Left lobe of liver (tissue), 2 donors: ENCODE data around the gene ELAC2. TPM values are rescaled to one million over a fixed set of nuclear protein-coding genes. Genes with fewer than 3 reads are reported as not detected.
A peak's percentile ranks its signal among the peaks of the same experiment; 100 is the strongest.
"Not testable (repeated sequence)": the region's sequence is repeated elsewhere in the genome, so short reads cannot be mapped to it uniquely, and the experiment has no call there.

Experiments used
- ATAC-seq: fragments of 200-7000 bp; cut with Tn5 transposase; one replicate; pipeline ENCODE4 v1.9.1; 2020; ENCODE audit warnings: mild to moderate bottlenecking, moderate library complexity
- DNase-seq: peaks from one replicate; pipeline ENCODE4 v3.0.0-alpha.2; 2020; ENCODE audit warnings: low spot score
- total RNA-seq: library from RNA; stranded (reverse); gene quantifications from one replicate; pipeline ENCODE4 v1.2.1, GENCODE V29; 2021
- donor health status: DM: no; HTN: no; CAD: no; lungs with moderate emphysema.
- donor health status: DM: no; HTN: yes; CAD: no.

The ELAC2 gene
- total RNA-seq, 1 donor from 2014 or later = 30.6 TPM

DNA sequence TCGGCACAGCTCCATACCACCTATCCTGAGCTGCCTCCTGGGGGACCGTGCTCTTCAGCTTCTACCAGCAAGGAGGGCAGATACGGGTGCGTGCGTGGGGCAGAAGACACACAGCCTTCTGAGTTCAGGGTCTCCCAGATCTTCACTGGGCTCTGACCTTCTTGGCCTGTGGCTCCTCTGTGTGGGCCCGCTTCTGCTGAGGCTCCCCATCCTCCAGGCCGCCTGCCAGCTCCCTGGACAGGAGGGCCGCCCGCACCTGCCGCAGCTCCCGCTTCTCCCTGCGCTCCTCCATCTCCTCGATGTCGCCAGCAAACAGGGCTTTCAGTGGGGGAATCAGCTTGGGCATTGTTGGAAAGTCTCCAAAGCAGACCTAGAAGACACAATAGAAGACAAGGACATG lies 25.2 kb downstream of the ELAC2 start:
- DNase-seq = no peak
- ATAC-seq = no peak

DNA sequence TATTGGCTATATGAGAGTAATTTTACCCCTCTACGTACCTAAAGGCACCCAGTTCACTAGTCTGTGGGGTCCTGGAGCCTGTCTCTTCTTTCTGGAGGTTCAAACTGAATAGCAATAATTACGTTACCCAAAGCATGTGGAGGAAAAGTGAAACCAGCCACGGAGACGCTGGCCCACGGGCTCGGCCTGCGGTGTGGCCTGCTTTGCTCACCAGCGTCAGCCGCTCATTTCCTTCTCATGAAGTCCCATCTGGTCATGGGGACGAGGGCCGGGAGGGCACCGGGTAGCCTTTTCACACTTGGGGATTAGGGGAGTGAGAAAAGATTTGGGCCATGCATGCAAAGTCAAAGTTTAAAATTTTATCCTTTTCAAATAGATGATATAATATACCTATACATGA lies 26.9 kb downstream of the ELAC2 start:
- DNase-seq (no peak), ATAC-seq (peak; percentile 4)

DNA sequence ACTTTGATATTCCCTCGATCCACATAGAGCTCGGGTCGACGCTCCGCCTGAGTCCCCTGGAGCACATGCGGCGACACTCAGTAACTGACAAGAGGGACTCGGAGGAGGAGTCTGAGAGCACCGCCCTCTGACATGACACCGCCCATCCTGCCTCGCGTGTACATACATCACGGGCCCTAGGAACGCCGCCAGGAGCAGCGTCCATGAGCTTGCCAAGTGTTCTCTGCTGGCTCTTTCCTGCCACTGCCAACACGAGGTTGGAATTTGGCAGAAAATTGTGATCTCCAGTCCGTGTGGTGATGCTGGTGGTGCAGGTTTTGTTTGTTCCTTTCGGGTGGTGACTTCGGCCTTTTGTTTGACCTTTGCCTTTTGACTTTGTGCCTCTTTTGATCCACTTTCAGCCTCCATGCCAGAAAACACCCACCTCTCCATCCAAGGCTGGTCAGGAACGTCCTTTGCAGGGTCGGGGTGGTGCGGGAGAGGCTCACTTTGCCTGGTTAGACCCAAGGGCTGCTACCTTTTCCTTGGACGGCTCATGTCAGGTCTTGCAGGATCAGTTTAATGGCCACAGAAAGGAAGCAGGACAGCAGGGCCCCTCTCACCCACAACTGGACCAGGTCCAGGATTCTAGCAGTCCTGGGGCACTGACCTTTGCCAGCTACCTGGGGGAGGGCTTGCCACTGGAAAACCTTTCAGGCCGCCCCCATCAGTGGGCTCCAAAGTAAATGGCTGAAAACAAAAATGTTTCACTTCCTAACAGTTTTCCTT lies 27.6 kb downstream of the ELAC2 start:
- ATAC-seq (peak; percentile 89), DNase-seq (peak; percentile 98)

DNA sequence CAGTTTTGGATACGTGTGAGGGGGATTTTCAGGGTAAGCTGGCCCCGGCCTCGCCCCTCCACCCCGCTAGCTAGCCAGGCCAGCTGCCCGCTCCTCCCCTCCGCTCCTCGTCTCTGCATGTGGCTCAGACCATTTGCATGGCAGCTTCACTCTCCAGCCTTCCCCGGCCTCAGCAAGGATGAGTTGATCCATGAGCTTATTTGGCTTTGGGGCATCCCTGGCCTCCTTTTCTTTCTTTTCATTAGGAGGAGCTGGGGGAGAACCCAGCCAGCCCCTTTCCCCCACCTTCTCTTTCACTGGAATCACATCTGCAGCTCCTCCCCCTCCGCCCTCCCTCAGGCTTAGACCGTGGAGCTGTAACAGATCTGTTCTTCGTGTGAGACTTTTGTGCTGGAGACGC lies 30.7 kb downstream of the ELAC2 start:
- no peak for ATAC-seq
- DNase-seq = no peak

DNA sequence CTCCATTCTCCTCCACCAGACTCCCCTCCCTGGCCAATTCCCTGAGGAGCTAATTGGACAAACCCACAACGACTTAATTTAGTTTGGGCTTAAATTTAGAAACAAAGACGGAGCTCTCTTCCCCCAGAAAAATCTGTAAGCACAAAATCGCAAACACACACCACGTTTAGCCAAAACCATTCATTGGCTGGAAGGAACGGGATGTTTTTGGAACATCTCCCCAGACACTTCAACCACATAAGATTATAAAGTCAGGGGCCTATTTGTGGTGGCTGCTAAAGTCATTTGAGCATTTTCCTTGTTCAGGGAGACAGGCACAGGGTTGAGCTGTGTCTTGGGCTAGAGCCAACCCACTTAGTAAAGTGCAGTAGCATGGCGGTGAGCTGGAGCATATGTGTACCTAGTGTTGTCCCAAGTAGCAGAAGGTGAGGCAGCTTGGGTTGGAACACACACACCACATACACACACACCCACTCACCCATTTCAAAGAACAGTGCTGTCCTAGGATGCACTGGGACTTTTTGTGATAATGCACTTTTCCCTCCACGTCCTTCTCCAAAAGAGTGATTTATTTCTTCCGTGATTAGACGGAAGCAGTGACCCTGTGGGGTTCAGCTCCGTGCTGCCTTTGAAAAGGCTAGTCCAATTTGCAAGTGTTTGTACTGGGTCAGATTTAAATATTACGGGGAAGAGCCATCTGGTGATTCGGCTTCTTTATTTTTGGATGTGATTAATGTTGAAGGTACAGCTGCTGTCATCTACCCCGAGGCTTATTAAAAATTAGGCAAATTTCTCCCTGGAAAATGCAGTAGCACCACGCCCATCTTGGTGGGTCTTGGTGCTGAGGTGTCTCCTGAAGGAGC lies 32.2 kb downstream of the ELAC2 start:
- ATAC-seq (no peak), DNase-seq (no peak)

GRCh38 chr17:12983991-12984884 lies 33.6 kb downstream of the ELAC2 start:
- peak; percentile 95 for DNase-seq
- peak; percentile 89 for ATAC-seq

DNA sequence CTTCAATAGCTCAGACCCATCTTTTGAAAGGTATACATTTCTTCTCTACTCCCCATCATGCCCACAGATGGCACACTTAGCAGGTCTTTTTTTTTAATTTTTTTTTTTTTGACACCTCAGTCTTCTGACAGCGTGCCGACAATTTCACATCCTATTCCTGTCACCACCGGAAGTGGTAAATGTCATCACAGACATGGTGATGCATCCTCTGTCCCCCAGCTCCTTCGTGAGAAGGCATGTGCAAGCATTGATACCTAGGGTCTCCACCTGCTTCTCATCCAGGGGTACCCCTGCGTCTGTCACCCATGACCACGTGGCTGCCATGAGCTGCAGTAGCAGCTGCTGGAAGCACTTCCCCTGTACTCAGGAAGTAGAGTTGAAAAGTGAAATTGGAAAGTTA lies 35.6 kb downstream of the ELAC2 start:
- no peak for ATAC-seq
- DNase-seq = no peak

- DNase-seq = no peak
- ATAC-seq = no peak
Measured at GRCh38 chr17:12979826-12980500, 37.9 kb downstream of the ELAC2 start.

GRCh38 chr17:12979246-12979645 lies 38.6 kb downstream of the ELAC2 start:
- ATAC-seq = peak; percentile 44
- no peak for DNase-seq

GRCh38 chr17:12978787-12979186 lies 39.0 kb downstream of the ELAC2 start:
- not testable (repeated sequence) for ATAC-seq, DNase-seq

DNA sequence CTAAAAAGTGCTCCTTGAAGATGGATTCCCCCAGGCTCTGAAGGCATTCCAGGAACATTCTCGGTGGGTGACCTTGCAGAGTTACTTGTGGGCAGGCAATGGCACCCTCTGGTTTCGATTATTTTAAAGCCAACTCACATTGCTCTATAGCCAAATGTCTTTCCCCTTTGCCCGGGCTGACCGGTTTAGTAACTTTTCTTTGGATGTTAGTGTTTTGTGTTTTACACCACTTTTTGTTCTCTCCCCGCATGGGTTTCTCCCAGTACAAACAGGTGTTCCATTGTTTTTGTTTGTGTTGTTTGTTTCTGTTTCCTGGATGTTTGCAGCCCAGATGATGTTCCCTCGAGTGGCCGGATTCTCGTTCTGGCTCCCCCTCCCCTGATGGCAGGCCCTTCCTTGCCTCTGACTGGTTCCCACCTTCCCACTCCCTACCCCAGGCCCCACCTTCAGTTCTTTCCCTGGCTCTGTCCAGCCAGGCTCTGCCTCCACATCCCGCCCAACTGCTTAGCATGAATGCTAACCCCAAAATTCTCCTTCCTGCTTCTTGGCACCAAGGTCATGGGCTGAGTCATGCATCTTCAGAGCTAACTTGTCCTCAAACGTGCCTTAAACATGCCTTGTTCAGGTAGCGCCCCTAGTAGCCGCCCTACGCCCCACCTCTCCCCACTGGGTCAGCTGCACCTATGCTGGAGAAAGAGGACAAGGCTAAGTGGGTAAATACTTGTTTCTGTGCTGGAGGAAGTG lies 40.6 kb downstream of the ELAC2 start:
- ATAC-seq (no peak), DNase-seq (no peak)

DNA sequence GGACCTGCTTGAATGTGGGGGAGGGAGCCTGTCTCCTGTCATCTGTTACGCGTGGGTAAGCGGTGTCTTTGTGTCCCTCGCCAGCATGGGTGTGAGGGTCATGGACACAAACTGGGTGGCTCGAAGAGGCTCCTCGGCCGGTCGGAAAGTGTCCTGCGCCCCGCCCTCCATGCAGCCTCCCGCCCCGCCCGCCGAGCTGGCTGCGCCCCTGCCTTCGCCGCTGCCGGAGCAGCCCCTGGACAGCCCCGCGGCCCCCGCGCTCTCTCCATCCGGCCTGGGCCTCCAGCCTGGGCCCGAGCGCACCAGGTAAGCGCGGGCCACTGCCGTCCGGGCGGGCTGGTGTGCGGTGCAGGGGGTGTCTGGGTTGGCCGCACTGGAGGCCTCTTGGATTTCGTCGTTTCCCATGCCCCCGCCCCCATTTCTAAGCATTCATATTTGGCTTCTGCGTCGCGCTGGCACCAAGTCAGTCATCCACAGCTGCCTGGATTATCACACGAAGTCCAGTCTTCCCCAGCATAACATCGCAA lies 43.8 kb downstream of the ELAC2 start:
- peak; percentile 72 for ATAC-seq
- DNase-seq = no peak

DNA sequence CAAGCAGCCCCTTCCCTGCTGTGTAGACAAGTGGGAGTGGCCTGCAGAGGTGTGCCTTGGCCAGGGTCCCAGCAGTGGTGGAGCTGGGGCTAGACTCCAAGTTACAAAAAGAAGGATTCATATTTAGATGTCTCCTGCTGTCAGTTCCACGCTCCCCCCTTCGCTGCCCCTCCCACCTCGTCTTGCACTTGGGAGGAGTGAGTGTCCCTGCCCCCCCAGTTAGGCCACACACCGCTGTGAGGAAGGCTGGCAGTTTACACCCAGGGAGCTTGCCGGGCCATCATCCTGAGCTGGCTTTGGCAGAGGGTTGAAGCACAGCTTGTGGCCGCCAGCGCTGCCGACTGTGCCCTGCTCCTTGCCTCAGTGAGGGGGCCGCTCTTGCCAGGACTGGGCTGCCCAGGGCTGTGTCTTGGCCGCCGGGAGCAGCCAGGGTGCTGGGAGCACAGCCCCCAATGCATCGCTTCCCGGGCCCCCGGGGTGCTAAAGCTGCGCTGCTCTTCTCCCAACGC lies 44.3 kb downstream of the ELAC2 start:
- ATAC-seq (peak; percentile 86), DNase-seq (no peak)

DNA sequence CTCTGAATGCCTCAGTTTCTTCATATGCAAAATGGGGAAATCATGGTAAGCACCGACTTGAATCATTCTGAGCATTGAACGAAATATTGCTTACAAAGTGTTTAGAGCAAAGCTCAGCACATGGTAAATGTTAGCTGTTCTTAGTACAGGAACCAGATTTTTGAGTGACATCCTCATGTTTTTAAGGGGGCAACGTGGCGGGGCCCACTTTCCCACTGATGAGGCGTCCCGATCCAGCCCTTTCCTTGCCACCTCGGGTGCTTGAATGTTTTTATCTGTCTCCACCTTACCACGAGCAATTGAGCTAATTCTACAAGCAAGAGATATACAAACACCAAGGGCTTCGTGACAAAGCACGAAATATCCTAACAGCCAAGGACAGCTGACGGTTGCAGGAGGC lies 49.9 kb downstream of the ELAC2 start:
- ATAC-seq = no peak

DNA sequence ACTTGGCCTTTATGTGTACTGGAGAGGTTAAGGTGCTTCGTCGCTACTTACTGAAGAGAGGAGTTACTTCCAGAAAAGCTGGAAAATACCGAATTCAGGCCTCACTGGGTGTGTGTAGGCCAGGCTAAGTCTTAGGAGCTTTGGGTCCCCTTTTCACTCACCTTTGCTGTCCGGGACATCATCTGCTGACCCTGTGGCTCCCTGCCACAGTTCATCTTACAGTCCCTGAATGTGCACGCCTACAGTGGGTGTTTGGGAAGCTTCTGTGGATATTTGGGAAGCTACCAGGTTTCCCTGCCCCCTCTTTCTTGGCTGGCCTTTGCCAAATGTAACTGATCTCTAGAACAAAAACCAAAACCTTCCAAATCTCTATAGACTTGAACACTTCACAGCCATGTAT lies 51.4 kb downstream of the ELAC2 start:
- ATAC-seq = peak; percentile 34
- DNase-seq = no peak

More for the DNA sequence above, 49.9 kb downstream of the ELAC2 start:
- DNase-seq = no peak

- ATAC-seq (no peak), DNase-seq (no peak)
Measured at GRCh38 chr17:12965988-12966387, 51.8 kb downstream of the ELAC2 start.

DNA sequence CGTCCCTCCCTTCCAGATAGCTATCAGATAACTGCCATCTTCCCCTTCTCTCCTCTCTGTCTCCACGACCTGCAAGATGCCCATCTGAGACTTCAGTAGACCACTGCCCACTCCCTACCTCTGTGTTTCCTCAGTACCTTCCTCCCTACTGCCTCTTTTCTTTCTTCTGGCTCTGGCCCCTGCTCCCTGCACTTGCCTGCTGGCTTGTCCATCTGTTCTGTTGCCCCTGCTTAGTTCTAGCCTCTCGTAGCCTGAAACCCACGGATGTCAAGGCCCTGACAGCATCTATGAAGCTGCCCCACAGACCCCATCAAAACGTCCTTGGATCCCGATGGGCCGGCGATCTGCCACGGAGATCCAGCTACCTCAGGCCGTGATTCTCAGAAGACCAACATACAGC lies 53.0 kb downstream of the ELAC2 start:
- DNase-seq (no peak), ATAC-seq (no peak)

DNA sequence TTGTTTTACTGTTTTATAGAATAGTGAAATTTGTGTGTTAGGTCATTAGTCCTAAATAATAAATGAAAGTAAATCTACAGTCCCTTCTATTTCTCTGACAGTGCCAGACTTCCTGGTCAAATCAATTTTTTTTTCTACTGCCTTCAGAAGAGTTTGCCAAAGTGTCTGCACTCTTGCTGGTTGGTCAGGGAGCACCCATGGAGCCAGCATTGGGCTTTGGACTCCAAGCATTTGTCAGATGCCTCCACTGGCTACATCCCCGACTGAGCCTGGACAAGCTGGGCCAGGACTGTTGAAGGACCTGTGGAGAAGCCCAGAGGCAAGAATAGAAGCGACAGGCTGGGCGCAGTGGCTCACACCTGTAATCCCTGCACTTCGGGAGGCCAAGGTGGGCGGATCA lies 53.7 kb downstream of the ELAC2 start:
- peak; percentile 87 for ATAC-seq
- DNase-seq = peak; percentile 72

- peak; percentile 55 for DNase-seq
- peak; percentile 79 for ATAC-seq
Measured at GRCh38 chr17:12963505-12963904, 54.3 kb downstream of the ELAC2 start.
